GM21526 (cell line): Measurements from ENCODE around the gene APOBEC3G.

Source experiments
- ATAC-seq: cut with Tn5 transposase; IDR thresholded peaks from one replicate; pipeline ENCODE4 v1.9.1; 2021; ENCODE audit warnings: moderate library complexity; ENCODE audit not compliant: unreplicated experiment, low FRiP score

The APOBEC3G gene

GRCh38 chr22:39090426-39091064 lies 13.5 kb downstream of the APOBEC3G start:
- ATAC-seq = no peak

GRCh38 chr22:39091126-39092081 lies 14.3 kb downstream of the APOBEC3G start:
- no peak for ATAC-seq

- ATAC-seq = no peak
Observed at GRCh38 chr22:39092111-39092862, 15.2 kb downstream of the APOBEC3G start.

GRCh38 chr22:39094717-39095389 lies 17.8 kb downstream of the APOBEC3G start:
- ATAC-seq = no peak

- ATAC-seq = no peak
Observed at GRCh38 chr22:39095971-39096370, 18.9 kb downstream of the APOBEC3G start.

GRCh38 chr22:39097098-39098020 lies 20.3 kb downstream of the APOBEC3G start, which contains the start of gene APOBEC3H:
TSS of gene APOBEC3H (plus strand) at chr22:39097244. CDS start at chr22:39100279, 3,035 bp downstream.
- no peak for ATAC-seq

GRCh38 chr22:39098026-39098425 lies 21.0 kb downstream of the APOBEC3G start:
- no peak for ATAC-seq

GRCh38 chr22:39098576-39098975 lies 21.5 kb downstream of the APOBEC3G start:
- ATAC-seq = no peak

GRCh38 chr22:39101226-39101625 lies 24.2 kb downstream of the APOBEC3G start:
- ATAC-seq = no peak

GRCh38 chr22:39103431-39103830 lies 26.4 kb downstream of the APOBEC3G start:
- no peak for ATAC-seq

GRCh38 chr22:39106326-39106725 lies 29.3 kb downstream of the APOBEC3G start:
- ATAC-seq = no peak

- no peak for ATAC-seq
Observed at GRCh38 chr22:39108487-39108886, 31.4 kb downstream of the APOBEC3G start.

- ATAC-seq = no peak
Observed at GRCh38 chr22:39109361-39109760, 32.3 kb downstream of the APOBEC3G start.

- ATAC-seq = no peak
Observed at GRCh38 chr22:39110631-39111561, 33.8 kb downstream of the APOBEC3G start.

- ATAC-seq = no peak
Observed at GRCh38 chr22:39114112-39114511, 37.0 kb downstream of the APOBEC3G start.

GRCh38 chr22:39115570-39115969 lies 38.5 kb downstream of the APOBEC3G start:
- no peak for ATAC-seq

GRCh38 chr22:39115977-39116621 lies 39.0 kb downstream of the APOBEC3G start:
- ATAC-seq = no peak
